Left renal pelvis (tissue), 4 donors: ENCODE data around the gene ARFGAP2. TPM values are rescaled to one million over a fixed set of nuclear protein-coding genes. Genes with fewer than 3 reads are reported as not detected.

ENCODE experiments used
- DNase-seq, 4 donors: peaks; one replicate each; pipeline ENCODE4 v3.0.0-alpha.2; 2013; ENCODE audit warnings: low read depth in 4 of 4, low spot score in 3 of 4
- polyA plus RNA-seq, 4 donors: library from polyadenylated mRNA; unstranded; fragments of 120-200 nt; gene quantifications; one replicate each; pipeline ENCODE4 v1.2.1, GENCODE V29; 2013; ENCODE audit not compliant: insufficient read length in 4 of 4

Gene ARFGAP2
- polyA plus RNA-seq, 4 donors, result 57.2 to 90.1 (median 79.6) TPM

DNA sequence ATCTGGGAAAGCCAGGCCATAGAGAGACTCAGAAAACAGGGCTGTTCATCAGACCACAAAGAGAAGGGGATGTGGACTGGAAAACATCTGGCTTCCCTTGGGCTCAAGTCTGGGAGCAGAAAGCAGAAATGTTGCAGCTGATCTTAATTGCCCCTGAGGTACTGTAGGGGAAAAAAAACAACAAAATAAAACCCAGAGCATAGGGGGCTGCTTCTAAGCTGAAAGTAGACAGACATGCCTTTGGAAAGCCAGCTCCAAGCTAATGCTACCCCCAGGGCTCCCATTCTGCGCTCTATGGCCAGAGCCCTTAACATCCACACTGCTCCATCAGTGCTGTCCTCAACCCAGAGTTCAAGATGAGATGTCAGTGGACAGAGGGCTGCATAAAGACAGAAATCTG lies 11.6 kb upstream of the ARFGAP2 start:
- no peak for DNase-seq

DNA sequence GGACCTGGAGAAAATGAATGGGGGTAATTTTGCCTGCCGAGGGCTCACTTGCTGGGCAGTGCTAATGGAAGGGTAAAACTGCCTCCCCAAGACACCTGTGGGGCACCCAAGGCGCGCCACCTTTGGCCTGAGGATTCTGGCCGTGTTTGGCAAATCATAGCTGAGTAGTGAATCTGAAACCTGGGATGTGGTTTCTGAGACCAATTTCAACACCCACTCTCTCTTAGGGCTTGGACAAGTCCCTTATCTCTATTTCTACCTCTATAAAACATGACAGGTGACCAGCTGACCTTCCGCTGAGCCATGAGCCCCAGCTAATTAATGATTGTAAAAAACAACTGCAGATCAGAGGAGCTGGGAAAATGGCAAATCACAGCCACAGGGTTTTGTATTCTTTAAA lies 11.0 kb upstream of the ARFGAP2 start:
- DNase-seq, result no peak

DNA sequence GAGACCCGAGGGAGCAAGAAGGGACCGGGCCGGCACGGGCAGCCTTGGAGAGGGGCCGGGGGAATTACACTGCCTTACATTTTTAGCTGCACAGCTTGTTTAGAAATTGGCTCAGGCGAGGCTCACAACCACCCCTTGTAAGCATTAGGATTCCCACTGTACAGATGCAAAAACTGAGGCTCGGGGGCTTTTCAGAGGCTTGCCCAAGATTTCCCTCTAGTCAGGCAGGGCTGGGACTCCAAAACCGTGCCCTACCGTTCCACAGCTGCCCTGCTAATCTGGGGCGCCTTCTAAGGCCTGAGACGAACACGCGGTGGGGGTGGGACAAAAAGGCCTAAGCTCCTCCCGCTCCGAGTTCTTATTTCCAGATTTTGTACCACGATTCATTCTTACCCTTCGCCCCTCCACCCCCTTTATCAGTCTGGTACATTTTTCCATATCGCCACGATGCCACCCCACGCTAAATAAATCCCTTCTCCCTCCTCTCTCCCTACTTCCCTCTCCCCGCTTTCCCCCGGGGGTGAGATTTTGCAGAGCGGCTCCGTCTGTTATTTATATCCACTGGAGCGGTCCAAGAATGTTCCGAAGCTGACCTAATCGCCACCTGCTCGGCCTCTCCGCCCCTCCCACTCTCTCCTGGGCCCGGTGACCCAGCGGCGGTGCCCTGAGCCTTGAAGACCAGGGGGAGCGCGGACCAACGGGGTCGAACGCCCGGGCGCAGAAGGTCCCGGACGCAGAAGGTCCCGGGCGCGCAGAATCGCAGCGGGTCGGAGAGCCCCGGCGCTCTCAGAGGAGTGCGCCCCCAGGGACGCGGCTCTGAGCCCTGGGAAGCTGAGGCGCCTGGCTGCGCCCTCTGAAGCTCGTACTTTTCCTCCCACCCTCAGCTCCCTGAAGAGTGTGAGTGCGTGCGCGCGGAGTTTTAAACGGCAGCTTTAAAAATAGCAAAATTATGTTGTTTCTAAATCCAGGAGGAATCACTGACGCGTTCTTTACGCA lies 10.3 kb upstream of the ARFGAP2 start:
- no peak for DNase-seq

DNA sequence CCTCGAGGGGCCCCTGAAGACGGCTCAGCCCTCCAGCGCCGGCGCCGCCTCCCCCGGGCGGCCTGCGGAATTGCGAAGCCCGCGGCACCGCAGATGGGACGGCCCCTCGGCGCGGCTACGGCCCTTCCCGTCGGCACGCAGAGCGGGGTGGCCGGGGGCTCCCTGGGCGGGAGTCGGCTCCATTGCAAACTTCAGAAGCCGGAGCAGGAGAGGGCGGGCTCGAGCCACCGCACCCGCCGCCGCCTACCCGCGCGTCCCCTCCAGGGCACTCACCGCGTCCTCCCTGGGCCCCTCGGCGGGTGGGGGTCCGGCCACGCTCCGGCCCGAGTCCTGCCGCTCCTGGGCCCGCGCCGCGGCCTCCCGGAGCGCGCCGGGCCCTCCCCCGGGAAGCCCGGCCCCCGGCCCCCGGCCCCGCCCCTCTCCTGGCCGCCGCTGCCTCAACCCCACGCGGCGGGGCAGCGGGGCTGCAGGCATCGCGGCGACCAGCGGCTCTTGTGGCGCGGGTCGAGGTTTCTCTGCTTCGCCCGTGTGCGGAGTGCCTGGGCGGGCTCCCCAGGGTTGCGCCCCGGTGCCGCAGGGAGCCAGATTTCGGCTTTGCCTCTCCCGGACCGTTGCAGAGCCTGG lies 9.5 kb upstream of the ARFGAP2 start, which contains the start of gene PACSIN3:
Gene PACSIN3 (minus strand): TSS at position 359 of the 624 bp plus-strand sequence. CDS start 3,707 bp downstream, outside the sequence.
- DNase-seq, result no peak

DNA sequence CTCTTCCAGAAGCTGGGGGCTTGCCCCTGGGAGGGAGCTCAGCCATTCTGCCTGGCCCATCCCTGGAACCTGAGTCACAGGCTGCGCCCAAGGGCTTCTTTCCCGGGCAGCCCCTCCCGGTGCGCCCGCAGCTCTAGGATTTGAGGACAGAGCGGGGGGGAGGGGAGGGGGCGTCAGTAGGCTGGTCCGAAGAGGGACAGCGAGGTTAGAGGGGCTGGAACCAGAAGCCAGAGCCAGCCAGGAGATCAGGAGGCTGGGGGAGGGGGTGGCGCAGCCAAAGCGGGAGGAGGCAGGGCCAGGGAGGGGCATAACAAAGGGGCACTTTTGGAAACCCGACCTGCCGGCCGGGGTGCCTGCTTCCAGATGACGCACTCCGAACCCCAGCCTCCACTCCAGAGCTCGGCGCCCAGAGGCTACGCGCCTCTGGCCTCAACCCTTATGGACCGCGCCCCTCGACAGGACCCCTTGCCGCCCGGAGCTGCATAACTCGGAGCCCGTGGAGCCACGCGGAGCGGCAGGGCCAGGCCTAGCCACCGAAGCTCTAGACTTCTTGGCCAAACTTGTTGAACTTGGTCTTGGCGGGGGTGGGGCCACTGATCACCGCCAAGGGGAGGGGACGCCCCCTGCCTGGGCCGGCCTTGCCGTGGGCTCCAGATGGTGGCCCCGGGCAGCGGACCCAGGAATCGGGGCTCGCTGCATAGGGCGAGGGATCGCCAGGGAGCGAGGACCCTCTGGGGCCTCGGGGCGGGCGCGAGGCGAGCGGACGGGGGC lies 8.8 kb upstream of the ARFGAP2 start:
- DNase-seq, result no peak

DNA sequence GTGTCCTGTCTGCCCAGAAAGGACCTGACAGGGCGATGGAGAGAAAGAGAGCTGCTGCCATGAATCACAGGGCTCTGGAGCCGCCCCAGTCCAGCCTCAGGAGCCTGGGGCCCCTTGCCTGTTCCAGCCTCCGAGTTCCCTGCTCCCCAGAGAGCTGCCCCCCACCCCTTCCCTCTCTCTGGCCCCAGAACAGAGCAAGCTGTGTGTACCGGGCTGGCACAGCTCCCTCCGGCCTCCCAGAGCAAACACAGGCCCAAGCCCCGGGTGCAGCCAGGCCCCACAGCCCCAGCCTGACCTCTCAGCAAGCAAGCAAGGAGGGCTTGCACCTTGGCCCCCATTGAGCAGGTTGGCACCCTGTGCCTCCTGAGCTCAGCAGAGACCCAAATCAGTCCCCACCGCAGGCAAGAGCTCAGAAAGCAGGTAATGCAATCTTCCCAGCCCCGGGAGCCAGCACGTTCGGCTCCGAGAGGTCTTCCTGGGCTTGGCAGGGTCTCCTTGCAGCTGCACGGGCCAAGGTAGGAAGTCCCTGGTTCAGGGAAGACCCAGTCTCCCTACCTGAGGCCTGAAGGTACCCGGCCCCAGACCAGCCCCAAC lies 8.1 kb upstream of the ARFGAP2 start:
- no peak for DNase-seq

DNA sequence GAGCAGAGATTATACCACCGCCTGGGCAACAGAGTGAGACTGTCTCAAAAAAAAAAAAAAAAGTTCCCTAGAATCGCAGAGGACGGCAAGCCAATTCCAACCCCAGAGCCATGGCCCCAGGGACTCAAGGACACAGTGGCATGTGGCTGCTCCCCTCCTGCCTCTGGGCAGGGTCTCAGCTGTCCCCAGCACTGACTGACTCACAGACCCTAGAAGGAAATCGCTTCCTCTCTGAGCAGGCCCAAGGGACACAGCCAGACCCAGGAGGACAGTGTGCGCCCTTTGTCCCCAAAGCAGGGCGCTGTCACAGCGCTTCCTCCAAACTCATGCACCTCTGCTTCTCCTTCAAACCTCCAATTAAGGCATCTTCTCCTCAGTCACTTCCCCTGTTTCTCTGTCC lies 7.3 kb upstream of the ARFGAP2 start:
- DNase-seq, result no peak

DNA sequence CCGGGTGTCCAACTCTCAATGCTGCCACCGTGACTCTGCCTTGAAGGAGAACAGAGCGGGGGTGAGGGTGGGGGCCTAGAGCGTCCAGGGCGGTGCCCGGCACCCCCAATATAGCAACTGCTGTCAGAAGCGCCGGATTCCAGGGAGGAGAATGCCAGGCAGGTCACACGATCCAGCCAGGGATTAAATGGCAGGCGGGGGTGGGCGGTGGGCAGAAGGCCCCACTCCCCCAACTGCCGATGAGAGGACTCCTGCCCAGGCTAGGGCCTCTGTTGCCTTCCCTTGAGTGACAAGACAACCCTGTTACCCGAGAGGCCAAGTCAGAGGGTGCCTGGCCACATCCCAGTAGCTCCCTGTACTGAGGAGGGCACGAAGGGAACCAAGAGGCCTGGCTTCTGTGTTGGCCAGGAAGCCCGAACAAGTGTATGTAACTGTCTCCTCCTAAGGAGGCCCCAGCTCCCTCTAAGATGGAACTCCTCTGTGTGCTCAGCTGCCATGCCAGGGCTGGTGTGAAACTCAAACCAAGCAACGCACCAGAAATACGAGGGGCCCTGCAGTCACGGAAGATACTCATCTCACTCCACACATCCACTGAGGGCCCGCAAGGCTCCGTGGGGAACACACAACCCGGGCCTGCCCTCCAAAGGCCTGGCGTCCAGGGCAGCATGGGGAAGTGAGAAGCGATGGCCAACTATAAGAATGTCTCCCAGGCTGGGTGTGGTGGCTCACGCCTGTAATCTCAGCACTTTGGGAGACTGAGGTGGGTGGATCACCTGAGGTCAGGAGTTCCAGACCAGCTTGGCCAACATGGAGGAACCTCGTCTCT lies 6.6 kb upstream of the ARFGAP2 start:
- DNase-seq, result no peak

DNA sequence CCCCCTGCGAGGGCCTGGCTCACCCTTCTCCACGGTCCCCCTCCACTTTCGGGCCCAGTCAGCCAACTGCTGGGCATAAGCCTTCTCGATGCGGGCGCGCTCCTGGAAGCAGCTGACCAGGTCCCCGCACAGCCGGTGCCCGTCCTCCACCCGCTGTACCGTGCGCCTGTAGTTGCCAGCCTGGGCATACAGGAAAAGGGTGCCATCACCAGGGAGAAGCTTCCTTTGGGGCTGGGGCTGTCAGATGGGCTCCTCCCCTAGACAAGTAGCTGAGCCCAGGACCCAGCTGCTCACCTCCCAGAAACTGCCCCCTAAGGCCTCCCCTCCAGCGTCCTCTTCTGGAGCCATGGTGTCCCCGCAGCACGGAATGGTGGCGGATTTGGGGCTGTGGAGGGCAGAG lies 5.7 kb upstream of the ARFGAP2 start:
- DNase-seq, result no peak

DNA sequence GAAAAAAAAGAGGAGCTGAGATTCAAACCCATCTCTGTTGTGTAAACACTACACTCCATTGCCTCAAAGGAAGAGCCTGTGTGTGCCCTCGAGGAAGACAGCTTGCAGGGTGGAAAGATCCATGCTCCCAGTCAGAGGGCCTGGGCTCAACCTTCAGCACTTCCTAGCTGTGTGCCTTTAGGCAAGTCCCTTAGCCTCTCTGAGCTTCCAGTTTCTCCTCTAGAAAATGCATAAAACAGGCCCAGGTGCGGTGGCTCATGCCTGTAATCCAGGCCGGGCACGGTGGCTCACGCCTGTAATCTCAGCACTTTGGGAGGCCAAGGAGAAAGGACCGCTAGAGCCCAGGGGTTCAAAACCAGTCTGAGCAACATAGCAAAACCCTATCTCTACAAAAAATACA lies 4.6 kb upstream of the ARFGAP2 start:
- no peak for DNase-seq

DNA sequence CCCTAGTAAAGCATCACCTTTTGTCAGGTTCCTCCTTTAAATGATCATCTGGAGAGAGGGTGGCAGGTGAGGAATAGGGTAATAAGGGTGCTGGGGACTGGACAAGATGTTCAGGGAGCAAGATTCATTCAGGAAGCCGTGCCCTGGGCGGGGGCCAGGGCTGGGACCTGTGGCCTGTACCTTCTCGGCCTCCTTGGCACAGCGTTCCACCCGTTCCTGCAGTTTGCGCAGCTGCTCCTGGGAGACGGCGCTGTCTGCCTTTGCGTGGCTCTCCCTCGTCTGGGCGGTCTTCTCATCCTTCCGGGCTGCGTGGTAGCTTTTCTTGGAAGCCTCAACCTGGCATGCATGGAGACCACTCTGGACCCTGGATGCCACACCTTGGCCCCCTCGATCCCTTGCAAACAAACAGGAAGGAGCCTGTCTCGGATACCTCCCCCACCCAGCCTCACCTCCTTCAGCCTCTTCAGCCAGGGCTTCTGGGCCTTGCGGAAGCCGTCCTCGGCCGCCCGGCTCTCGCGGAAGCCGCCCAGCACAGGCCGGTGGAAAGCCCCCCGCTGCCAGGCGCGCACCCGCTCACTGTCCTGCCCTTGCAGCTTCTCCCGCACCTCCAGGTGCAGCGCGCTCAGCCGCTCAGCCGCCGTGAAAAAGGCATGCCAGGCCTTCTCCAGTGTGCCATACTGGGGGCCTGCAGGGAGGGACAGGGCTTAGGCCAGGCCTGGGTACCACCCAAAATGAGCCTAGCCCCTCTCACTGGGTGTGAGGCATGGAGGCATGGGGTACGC lies 3.5 kb upstream of the ARFGAP2 start:
- DNase-seq, result no peak

DNA sequence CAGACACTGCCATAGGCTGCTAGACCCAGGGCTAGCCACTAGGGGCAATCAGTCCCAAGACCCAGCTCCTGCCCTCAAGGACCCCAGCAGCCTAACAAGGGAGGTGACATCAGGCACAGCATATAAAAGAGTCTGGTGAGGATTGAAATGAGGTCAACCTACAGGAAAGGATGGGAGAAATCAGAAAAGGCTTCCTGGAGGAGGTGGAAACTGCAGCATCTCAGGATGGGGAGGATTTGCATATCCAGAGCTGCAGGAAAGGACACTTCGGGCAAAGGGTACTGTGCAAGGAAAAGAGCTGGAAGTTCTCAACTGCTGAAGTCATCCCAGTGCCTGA lies 2.9 kb upstream of the ARFGAP2 start:
- DNase-seq, result no peak

DNA sequence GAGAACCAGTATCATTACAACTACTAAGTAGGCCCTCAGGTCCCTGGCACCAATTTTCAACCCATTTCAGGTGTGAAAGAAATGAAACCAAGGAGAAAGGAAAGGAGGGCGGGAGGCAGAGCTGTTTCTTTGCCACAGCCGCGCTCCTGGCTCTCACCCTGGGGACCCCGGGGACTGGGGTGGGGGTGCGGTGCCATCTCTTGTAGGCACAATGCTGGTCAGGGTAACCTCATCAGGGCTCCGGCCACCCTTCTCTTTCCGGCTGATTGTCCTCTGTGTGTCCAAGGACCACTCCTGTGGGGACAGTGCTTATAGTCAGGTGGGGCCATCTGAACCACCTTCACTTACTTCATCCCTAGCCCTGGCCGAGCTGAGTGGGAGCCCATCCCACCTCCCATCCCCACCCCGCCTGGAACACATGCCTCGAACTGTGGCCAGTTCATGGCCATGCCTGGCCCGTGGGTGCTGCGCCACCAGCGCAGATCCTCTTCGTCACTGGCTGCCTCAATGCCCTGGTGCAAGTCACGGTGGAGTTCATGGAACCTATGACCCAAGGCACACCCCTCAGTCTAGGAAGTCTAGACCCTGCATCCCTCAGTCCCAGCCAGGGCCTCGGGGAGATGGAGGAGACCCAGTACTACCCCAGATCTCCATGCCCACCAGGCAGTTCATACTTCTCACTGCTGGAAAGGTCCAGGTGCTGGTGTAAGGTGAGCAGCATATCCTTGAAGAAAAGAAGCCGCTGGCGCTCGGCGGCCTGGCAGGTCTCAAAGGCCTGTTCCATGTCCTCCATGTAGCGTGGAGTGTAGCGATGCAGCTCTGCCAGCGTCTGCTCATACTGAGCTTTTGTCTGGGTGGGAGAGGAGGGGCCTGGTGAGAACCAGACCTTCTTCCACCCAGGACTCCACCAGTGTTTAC lies 2.3 kb upstream of the ARFGAP2 start:
- no peak for DNase-seq

DNA sequence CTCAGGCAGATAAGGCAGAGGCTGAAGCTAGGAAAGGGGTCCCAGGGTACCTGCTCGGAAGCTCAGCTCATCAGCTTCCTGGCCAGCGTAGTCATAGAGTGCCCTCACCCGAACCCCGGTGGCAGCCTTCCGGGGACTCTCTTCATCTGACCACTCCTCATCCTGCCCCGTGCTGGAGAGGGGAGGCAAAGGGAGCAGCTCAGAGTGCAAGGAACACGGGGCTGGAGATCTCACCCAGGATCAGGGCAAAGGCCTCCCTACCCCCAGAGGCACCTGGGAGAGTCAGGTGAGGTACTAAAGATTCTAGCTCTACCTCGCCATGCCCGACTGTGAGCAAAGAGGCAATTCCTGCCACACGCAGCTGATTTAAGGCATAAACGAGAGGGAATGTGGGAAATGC lies 1.6 kb upstream of the ARFGAP2 start:
- no peak for DNase-seq

DNA sequence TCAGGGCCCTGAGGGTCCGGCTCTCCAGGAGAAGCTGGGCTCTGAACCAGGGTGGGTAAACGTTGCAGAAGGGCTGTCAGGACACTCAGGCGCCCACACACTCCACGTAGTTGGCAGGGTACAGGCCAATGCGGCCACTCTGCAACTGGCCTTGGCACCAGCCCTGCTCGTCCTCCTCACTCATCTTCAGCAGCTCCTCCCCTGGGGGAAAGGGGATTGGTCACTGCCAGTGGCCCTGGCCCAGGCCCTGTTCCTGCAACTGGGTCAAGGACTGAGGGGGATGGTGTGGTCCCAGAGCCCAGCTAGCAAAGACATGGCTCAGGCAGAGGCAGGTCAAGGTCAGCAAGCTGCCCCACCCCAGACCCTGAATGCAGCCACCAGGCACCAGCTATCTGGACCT lies 1.2 kb upstream of the ARFGAP2 start:
- no peak for DNase-seq

DNA sequence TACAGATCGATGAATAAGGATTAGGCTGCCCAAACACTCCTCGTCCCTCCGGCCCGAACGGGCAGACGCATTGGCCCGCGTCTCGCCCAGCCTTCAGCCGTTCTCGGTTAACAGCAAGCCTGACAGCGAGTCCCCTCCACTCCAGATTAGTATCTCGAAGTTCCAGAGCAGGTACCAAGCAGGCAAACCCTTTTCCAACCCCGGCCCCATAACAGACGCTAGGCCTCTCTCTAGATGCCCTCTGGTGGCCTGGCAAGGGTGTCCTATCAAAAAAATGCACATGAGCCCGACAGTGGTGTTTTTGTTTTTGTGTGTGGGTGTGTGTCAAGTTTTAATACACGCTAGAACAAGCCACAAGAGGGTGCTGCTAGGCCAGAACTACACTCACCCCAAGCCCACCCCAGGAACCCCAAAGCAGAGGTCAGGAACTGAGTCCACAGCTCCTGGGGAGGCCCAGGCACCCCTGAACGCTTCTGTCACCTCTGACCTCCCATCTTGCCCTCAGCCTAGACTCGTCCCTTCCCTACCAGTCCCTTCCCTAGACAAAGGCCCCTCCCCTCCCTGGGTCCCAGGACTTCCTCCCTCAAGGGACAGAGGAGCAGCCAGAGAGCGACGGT lies 658 bp upstream of the ARFGAP2 start:
- no peak for DNase-seq

DNA sequence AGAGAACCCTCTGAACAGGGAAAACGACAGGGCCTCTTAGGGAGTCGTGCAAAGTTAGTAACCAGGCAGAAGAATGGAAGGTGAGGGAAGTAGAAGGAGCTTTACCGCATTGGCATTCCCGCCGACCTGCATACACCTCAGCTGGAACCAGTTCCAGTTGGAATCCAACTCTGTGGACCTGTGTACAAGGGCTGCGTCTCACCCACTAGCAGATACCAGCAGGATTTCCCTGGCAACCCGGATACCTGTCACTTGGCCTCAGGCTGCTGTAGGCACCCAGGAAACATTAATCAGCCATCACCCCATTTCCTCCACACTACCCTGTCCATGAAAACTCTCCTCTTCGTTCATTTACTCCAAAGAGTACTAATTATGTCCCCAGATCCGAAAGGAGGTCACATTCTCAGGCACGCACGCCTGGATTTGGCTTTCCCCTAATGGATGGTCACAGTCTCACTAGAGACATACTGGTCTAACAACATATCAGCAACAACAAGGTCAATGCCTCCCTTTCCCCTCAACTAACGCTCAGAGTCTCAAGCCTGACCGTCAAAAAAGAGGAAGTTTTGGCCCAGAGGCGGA lies 842 bp downstream of the ARFGAP2 start:
- DNase-seq, result no peak
